Measurements from ENCODE around the gene ARHGEF7.

DNA sequence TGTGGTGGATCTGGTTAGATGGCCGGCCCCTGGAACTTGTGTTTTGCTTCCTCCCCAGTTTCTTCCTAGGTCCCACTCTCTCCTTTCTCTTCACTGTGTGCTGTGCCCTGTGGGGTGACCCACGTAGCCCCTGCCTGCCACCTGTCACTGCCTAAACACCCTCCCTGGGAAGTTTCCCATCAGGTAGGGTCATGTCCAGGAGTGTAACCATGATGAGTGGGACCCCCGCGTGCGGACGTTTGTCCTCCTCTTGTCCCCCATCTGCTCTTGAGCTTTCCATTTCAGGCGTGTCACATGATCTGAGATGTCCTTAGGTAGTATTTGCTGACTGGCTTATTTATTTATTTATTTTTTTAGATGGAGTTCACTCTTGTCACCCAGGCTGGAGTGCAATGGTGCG lies 61.3 kb downstream of the ARHGEF7 start:
- TF ChIP-seq CTCF (IDR thresholded peaks at IDR 0.05; ENCODE audit: insufficient read depth, low read depth, low read length) = no peak
- TF ChIP-seq EZH2 (IDR thresholded peaks at IDR 0.05; ENCODE audit: insufficient read depth, low read length) = no peak
